ENCODE data around the gene TMEM74B.

Gene TMEM74B

DNA sequence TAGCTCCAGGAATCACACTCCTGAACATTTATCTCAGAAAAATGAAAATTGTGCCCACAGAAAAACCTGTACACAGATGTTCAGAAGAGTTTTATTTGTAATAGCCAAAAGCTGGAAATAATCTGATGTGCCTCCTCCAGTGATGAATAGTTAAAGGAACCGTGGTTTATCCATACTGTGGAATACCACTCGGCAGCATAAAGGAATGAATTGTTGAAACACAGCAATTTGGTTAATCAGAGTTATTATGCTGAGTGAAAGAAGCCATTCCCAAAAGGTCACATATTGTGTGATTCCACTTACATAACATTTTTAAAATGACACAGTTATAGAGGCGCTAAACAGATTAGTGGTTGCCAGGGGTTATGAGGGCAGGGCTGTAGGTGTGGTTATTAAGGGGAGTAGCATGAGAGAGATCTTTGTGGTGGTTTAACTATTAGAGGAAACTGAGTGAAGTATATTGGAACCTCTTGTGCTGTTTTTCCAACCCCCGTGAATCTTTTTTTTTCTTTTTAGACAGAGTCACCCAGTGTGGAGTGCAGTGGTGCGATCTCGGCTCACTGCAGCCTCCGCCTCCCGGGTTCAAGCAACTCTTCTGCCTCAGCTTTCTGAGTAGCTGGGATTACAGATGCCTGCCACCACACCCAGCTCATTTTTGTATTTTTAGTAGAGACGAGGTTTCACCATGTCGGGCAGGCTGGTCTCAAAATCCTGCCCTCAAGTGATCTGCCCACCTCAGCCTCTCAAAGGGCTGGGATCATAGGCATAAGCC is 40.2 kb downstream of the TMEM74B start:
- DNase-seq (ENCODE audit: low read depth, low spot score): no peak

DNA sequence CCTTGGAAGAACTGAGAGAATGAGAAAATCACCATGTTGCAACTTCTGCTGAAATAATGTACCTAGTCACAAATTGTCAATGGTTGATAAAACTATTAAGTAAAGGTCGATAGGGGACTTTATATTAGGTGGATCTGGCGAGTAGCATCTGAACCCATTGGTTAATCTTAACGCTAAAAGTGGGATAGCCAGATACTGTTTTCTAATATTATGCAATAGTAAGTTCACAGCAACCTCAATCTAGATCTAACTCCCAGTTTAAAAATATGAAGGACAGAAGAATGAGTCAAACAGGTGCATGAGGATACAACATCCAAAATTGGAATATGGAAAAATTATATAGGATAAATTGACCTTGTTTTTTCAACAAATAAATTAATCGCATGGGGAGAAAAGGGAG is 47.5 kb downstream of the TMEM74B start:
- DNase-seq (ENCODE audit: low read depth, low spot score): no peak

DNA sequence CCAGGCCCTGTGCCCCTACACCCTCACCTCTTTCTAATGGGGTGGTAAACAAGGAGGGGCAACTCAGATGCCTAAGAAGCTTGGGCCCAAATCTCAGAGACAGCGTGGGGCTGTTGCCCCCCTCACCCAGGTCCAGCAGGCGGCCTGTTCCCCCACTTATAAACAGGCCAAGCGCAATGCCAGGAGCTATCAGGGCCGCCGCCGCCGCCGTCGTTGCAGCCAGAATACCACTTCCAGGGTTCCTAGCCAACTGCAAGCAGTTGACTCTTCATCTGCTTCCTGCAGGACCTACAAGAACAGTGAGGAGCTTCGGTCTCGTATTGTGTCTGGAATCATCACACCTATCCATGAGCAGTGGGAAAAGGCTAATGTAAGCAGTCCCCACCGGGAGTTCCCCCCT is 49.9 kb downstream of the TMEM74B start:
- DNase-seq (ENCODE audit: low read depth, low spot score): no peak

DNA sequence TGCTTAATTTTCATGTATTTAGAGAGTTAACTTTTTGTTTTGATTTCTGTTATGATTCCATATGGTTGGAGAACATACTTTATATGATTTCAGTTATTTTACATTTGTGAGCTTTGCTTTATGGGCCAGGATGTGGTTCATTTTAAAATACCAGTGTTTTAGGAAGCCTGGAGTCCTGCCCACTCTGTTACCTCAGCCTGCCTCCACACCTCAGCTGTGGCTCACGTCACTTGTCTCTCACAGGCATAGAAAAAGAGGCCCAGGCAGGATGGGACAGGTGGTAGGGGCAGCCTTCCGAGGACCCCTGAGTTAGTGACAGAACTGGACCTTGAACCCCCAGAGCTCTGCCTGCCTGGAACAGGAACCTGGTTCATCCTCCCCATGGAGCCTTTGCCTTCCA is 50.4 kb downstream of the TMEM74B start:
- no peak for DNase-seq (ENCODE audit: low read depth, low spot score)

GRCh38 chr20:1131354-1131753 is 53.4 kb downstream of the TMEM74B start:
- no peak for DNase-seq (ENCODE audit: low read depth, low spot score)

- no peak for DNase-seq (ENCODE audit: low read depth, low spot score)
Observed at GRCh38 chr20:1130847-1131246, 53.9 kb downstream of the TMEM74B start.

All from iPS DF 19.7 (cell line).